Upper lobe of left lung (tissue), 6 donors: ENCODE results near the gene GUCY2C. TPM values are rescaled to one million over a fixed set of nuclear protein-coding genes. Genes with fewer than 3 reads are reported as not detected.

Experiments
- ATAC-seq, 2 donors: fragments of 200-7000 bp; cut with Tn5 transposase; one replicate each; pipeline ENCODE4 v1.9.1; 2022; ENCODE audit warnings: mild to moderate bottlenecking in 2 of 2, moderate library complexity in 2 of 2; ENCODE audit not compliant: low FRiP score in 2 of 2
- DNase-seq, 2 donors: peaks; one replicate each; pipeline ENCODE4 v3.0.0-alpha.2; 2019 to 2020
- H3K27ac ChIP-seq, 4 donors: fragments of 200-600 bp; sonication (generic); one replicate each; pipeline ENCODE4 v1.5.1; 2016 to 2019
- H3K27me3 ChIP-seq, 4 donors: fragments of 200-600 bp; sonication (generic); one replicate each; pipeline ENCODE4 v1.5.1; 2017 to 2019
- H3K36me3 ChIP-seq, 4 donors: fragments of 200-600 bp; sonication (generic); one replicate each; pipeline ENCODE4 v1.5.1; 2016 to 2019
- H3K4me1 ChIP-seq, 4 donors: fragments of 200-600 bp; sonication (generic); one replicate each; pipeline ENCODE4 v1.5.1; 2018 to 2019
- H3K4me3 ChIP-seq, 4 donors: fragments of 200-600 bp; sonication (generic); one replicate each; pipeline ENCODE4 v1.5.1; 2017 to 2019; ENCODE audit warnings: mild to moderate bottlenecking in 2 of 4, moderate library complexity in 1 of 4
- H3K9me3 ChIP-seq, 4 donors: fragments of 200-600 bp; sonication (generic); one replicate each; pipeline ENCODE4 v1.5.1; 2018 to 2019
- CTCF ChIP-seq, 6 experiments: fragments of 450-650 bp in 4 of 6; fragments of 200-600 bp in 2 of 6; sonication (generic) in 2 of 6; IDR thresholded peaks; one replicate each; pipeline ENCODE4 v1.5.1; 2016 to 2019; ENCODE audit warnings: antibody characterized with exemption in 6 of 6
- EP300 ChIP-seq, 4 donors: sonication (generic); formaldehyde crosslinking; IDR thresholded peaks; one replicate each; pipeline ENCODE4 v1.5.1; 2017; ENCODE audit warnings: antibody characterized with exemption in 4 of 4, control low read depth in 2 of 4
- POLR2A ChIP-seq, 4 donors: fragments of 450-650 bp; IDR thresholded peaks; one replicate each; pipeline ENCODE4 v1.5.1; 2016 to 2017; ENCODE audit warnings: antibody characterized with exemption in 4 of 4, mild to moderate bottlenecking in 2 of 4
- POLR2AphosphoS5 ChIP-seq, 2 donors: sonication (generic); formaldehyde crosslinking; IDR thresholded peaks; one replicate each; pipeline ENCODE4 v1.5.1; 2017; ENCODE audit warnings: antibody characterized with exemption in 2 of 2
- WGBS, 2 donors: methylation state at CpG; one replicate each; pipeline ENCODE4 v1.1.5; 2017 to 2018; 5-methylcytosine and 5-hydroxymethylcytosine counted together
- total RNA-seq, 6 donors: library from RNA; depleted of rRNA in 4 of 6; stranded (reverse); fragments of >200 nt in 4 of 6; gene quantifications; one replicate each; pipeline versions ENCODE4 v1.1.0 to v1.2.1, GENCODE V29; 2016 to 2021
- donor health status: DM: no; HTN: no; CAD: no; lungs with moderate emphysema.
- donor health status: DM: no; HTN: yes; CAD: no; lungs with severe emphysema.

Gene GUCY2C
- total RNA-seq, 6 donors from 2014 or later, result 1.0 TPM; not detected in 5

DNA sequence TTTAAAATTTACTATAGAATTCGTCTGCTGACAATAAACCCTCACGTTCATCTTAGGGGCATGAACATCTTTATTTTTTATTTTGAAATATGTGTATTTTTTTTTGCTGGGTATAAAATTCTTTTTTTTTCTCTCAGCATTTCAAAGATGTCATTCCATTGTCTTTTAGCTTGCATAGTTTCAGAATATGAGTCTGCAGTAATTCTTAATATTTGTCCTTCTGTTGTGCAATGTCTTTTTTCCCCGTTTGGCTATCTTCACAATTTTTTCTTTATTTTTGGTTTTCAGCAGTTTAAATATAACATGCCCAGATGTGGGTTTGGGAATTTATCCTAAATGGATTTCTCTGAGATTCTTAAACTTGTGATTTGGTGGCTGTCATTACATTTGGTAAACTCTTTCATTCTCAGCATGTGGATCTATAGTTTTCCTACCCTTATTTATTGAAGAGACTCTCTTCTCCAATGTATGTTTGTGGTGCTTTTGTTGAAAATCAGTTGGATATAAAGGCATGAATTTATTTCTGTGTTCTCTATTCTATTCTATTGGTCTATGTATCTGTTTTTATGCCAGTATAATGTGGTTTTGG, 90.9 kb downstream of the GUCY2C start:
- Histone ChIP-seq H3K36me3 (no peaks in the 10 kb centered on the region), H3K4me3 (no peak overlapping the region), H3K9me3 (peaks cover 10 to 31% (median 22%) of the 10 kb centered on the region in 4 donors), H3K4me1 (no peaks in the 10 kb centered on the region), H3K27ac (no peak overlapping the region), H3K27me3 (no peaks in the 10 kb centered on the region)
- ATAC-seq (no peak), DNase-seq (no peak)
- TF ChIP-seq POLR2AphosphoS5 (IDR thresholded peaks at IDR 0.05) (no peak), CTCF (IDR thresholded peaks at IDR 0.05) (no peak), POLR2A (IDR thresholded peaks at IDR 0.05) (no peak), EP300 (IDR thresholded peaks at IDR 0.05) (no peak)
- 82% methylated on average over 3 of the region's 3 CpGs for WGBS, 2 donors

DNA sequence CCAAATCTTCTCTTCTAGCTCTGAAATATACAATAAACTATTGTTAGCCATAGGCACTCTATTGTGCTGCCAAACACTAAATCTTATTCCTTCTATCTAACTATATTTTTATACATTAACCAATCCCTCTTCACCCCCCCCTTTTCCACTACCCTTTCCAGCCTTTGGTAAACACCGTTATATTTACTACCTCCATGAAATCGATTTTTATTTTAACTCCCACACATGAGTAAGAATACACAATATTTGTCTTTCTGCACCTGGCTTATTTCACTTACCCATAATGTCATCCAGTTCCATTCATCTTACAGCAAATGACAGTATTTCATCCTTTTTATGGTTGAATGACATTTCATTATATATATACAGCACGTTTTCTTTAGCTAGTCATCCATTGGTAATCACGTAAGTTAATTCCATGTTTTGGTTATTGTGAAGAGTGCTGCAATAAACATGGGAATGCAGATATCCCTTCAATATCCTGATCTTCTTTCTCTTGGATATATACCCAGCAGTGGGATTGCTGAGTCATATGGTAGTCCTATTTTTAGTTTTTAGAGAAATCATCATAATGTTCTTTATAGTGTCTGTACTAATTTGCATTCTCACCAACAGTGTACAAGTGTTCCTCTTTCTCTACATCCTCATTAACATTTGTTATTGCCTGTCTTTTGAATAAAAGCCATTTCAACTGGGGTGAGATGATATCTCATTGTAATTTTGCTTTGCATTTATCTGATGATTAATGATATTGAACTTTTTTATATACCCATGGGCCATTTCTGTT, 94.5 kb downstream of the GUCY2C start:
- Histone ChIP-seq H3K9me3 (peaks cover 8 to 20% (median 20%) of the 10 kb centered on the region in 4 donors), H3K4me3 (no peak overlapping the region), H3K36me3 (no peaks in the 10 kb centered on the region), H3K27ac (no peak overlapping the region), H3K4me1 (no peaks in the 10 kb centered on the region), H3K27me3 (no peaks in the 10 kb centered on the region)
- no peak for ATAC-seq
- TF ChIP-seq POLR2AphosphoS5 (IDR thresholded peaks at IDR 0.05), result no peak
- no peak for TF ChIP-seq POLR2A (IDR thresholded peaks at IDR 0.05)
- TF ChIP-seq CTCF (IDR thresholded peaks at IDR 0.05), result no peak
- no peak for TF ChIP-seq EP300 (IDR thresholded peaks at IDR 0.05)
- no peak for DNase-seq
- WGBS, 2 donors, result 77 to 78% methylated on average over 4 of the region's 4 CpGs

GRCh38 chr12:14597480-14597879, 98.9 kb downstream of the GUCY2C start:
- no peaks in the 10 kb centered on the region for H3K9me3 ChIP-seq
- no peaks in the 10 kb centered on the region for H3K36me3 ChIP-seq
- no peak overlapping the region for H3K27ac ChIP-seq
- no peak for TF ChIP-seq POLR2AphosphoS5 (IDR thresholded peaks at IDR 0.05)
- no peak for TF ChIP-seq CTCF (IDR thresholded peaks at IDR 0.05)
- no peak for TF ChIP-seq EP300 (IDR thresholded peaks at IDR 0.05)
- TF ChIP-seq POLR2A (IDR thresholded peaks at IDR 0.05), result no peak
- no peak overlapping the region for H3K4me3 ChIP-seq
- no peaks in the 10 kb centered on the region for H3K27me3 ChIP-seq
- no peak for DNase-seq
- no peak for ATAC-seq
- 89 to 93% methylated on average over 3 of the region's 3 CpGs for WGBS, 2 donors
- no peaks in the 10 kb centered on the region for H3K4me1 ChIP-seq

DNA sequence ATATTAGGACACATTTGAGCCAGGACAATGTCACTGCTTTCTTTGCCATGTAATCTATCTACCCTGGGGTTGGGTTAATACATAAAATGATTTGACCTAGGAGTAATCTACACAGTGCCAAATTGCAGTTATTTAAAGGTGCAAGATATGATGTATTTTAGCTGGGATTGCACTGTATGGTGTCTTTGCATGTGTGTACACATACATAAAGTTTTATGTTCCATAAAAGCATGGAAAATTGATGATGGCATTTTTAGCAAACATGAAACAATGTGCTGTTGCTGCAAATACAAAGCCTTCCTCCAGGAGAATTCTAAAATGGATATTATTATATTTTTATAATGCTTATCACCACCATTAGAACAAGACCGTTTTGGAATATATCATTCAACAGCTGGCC, 104.7 kb downstream of the GUCY2C start:
- ATAC-seq (no peak), DNase-seq (no peak)
- WGBS, 2 donors, result 59 to 72% methylated on average over 1 of the region's 1 CpG
- Histone ChIP-seq H3K9me3 (no peaks in the 10 kb centered on the region), H3K27me3 (no peaks in the 10 kb centered on the region), H3K4me1 (no peaks in the 10 kb centered on the region), H3K27ac (no peak overlapping the region), H3K4me3 (no peak overlapping the region), H3K36me3 (no peaks in the 10 kb centered on the region)
- no peak for TF ChIP-seq EP300 (IDR thresholded peaks at IDR 0.05)
- TF ChIP-seq POLR2A (IDR thresholded peaks at IDR 0.05), result no peak
- no peak for TF ChIP-seq POLR2AphosphoS5 (IDR thresholded peaks at IDR 0.05)
- no peak for TF ChIP-seq CTCF (IDR thresholded peaks at IDR 0.05)
